ENCODE data around the gene IGSF3.

GRCh38 chr1:116671912-116672311, 4.4 kb upstream of the IGSF3 start:
- TF ChIP-seq CREB5 (CRISPR knock-in tag; IDR thresholded peaks at IDR 0.05; ENCODE audit: low read depth) (no peak), PATZ1 (CRISPR knock-in tag; IDR thresholded peaks at IDR 0.05; ENCODE audit: borderline replicate concordance) (no peak), ARNTL (CRISPR knock-in tag; IDR thresholded peaks at IDR 0.05; ENCODE audit: borderline replicate concordance, low read depth) (no peak), ZFP3 (CRISPR knock-in tag; IDR thresholded peaks at IDR 0.05) (no peak), TCF4 (CRISPR knock-in tag; IDR thresholded peaks at IDR 0.05; ENCODE audit: borderline replicate concordance) (no peak), ISL1 (CRISPR knock-in tag; IDR thresholded peaks at IDR 0.05) (no peak)

Measured in SK-N-SH treated with all-trans-retinoic acid at 6 μM for 48 hours (cell line).